NT2/D1 (cell line): ENCODE data around the gene ZNF346.
"Not testable (repeated sequence)": the region's sequence is repeated elsewhere in the genome, so short reads cannot be mapped to it uniquely, and the experiment has no call there.

Source experiments
- DNase-seq: peaks from one replicate; pipeline ENCODE4 v3.0.0-alpha.2; 2011; ENCODE audit warnings: low read depth, low spot score
- H3K27me3 ChIP-seq: 2 replicates; pipeline ENCODE4 v1.6.0; 2011; ENCODE audit warnings: mild to moderate bottlenecking; ENCODE audit not compliant: insufficient read length, insufficient read depth
- H3K36me3 ChIP-seq: 2 replicates; pipeline ENCODE4 v1.6.1; 2011; ENCODE audit warnings: mild to moderate bottlenecking, low read length, mixed read lengths; ENCODE audit not compliant: insufficient read depth, insufficient read length
- H3K4me1 ChIP-seq: 2 replicates; pipeline ENCODE4 v1.5.1; 2011; ENCODE audit not compliant: insufficient read depth, insufficient read length
- H3K4me3 ChIP-seq: 2 replicates; pipeline ENCODE4 v1.5.1; 2011; ENCODE audit warnings: low read depth; ENCODE audit not compliant: insufficient read length
- H3K9ac ChIP-seq: 2 replicates; pipeline ENCODE4 v1.6.0; 2011; ENCODE audit warnings: low read depth; ENCODE audit not compliant: insufficient read length
- H3K9me3 ChIP-seq: 2 replicates; pipeline ENCODE4 v1.5.1; 2011; ENCODE audit warnings: mild to moderate bottlenecking, low read length; ENCODE audit not compliant: insufficient read depth
- SUZ12 ChIP-seq: IDR thresholded peaks from 2 replicates; pipeline ENCODE4 v1.6.1; 2011; ENCODE audit not compliant: insufficient read length, insufficient read depth; ENCODE audit errors: extremely low read depth
- YY1 ChIP-seq: IDR thresholded peaks from 2 replicates; pipeline ENCODE4 v1.6.1; 2011; ENCODE audit not compliant: insufficient read length, insufficient read depth
- ZNF274 ChIP-seq: IDR thresholded peaks from 2 replicates; pipeline ENCODE4 v1.6.1; 2011; ENCODE audit warnings: mild to moderate bottlenecking, low read depth, low read length

The ZNF346 gene

GRCh38 chr5:177045631-177046030, 23.1 kb downstream of the ZNF346 start:
- no peaks in the 10 kb centered on the region for H3K9me3 ChIP-seq
- no peak overlapping the region for H3K9ac ChIP-seq
- no peaks in the 10 kb centered on the region for H3K27me3 ChIP-seq
- H3K4me3 ChIP-seq: no peak overlapping the region
- TF ChIP-seq YY1 (no peak), ZNF274 (no peak), SUZ12 (no peak)
- DNase-seq: no peak
- H3K36me3 ChIP-seq: peaks cover 54% of the 10 kb centered on the region
- H3K4me1 ChIP-seq: no peaks in the 10 kb centered on the region

GRCh38 chr5:177048531-177048930, 26.0 kb downstream of the ZNF346 start:
- not testable (repeated sequence) for H3K9ac ChIP-seq, H3K4me1 ChIP-seq, H3K27me3 ChIP-seq, H3K9me3 ChIP-seq, H3K4me3 ChIP-seq, DNase-seq
- peaks cover 46% of the 10 kb centered on the region for H3K36me3 ChIP-seq

DNA sequence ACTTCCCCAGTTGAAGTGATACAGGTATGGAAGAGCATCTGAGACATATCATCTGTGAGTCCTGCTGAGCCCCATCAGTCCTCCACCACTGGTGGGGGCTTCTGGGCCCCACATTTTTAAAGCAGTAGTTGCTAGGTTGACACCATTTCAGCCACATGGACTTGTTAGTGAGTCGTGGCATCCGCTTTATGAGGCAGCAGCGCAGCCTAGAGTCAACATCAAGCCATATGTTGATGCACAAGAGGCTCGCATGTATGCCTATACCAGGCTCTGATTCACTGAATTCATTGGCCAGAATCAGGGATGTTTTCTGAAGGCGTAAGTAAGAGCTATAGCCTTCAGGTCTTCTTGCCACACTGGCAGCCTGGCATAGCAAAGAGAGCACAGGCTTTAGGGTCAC, 26.8 kb downstream of the ZNF346 start:
- H3K36me3 ChIP-seq: peaks cover 43% of the 10 kb centered on the region

DNA sequence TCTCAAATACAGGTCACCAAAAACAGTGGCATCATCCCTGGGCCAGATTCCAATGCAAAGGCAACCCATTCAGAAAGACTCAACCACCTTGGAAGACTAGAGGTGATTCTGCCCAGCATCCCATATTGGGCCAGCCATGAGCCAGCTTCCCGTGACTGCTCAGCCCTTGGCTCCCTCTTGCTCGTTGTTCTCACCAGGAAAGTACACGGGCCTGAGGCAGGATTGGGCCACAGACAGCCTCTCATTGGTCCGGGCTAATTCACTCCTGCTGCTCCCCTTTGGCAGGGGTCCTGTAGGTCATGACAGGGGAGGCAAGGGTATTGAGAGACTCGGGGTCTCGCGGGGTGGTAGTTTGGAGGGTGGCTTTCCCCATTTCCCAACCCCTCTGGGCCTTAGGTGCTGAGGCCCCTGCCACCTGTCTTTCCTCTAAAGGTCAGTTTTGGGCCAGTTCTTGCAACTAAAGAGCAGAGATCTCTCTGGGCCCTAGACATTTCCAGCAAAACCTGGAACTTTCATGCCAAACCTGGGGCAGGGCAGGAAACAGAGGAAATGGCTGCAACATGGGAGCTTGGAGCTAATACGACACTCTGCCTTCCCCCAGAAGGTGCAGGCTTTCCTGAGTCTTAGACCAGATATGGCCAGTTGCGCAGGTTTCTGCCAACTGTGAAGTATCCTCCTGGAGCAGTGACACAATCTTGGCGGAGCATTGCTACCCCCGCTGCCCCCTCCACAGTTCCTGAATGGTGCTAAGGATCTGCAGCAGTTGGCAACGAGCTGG, 42.2 kb downstream of the ZNF346 start:
- Histone ChIP-seq H3K9me3 (no peaks in the 10 kb centered on the region), H3K27me3 (no peaks in the 10 kb centered on the region), H3K9ac (no peak overlapping the region), H3K36me3 (peaks cover 45% of the 10 kb centered on the region), H3K4me3 (no peak overlapping the region), H3K4me1 (peaks cover 2% of the 10 kb centered on the region)
- TF ChIP-seq SUZ12 (no peak), YY1 (no peak), ZNF274 (no peak)
- DNase-seq: no peak

More for the DNA sequence above, 26.8 kb downstream of the ZNF346 start:
- Histone ChIP-seq H3K9ac (no peak overlapping the region), H3K4me1 (no peaks in the 10 kb centered on the region), H3K4me3 (no peak overlapping the region), H3K27me3 (no peaks in the 10 kb centered on the region), H3K9me3 (no peaks in the 10 kb centered on the region)
- no peak for DNase-seq
- no peak for TF ChIP-seq ZNF274

GRCh38 chr5:177065491-177065890, 43.0 kb downstream of the ZNF346 start:
- Histone ChIP-seq H3K36me3 (peaks cover 42% of the 10 kb centered on the region), H3K9me3 (no peaks in the 10 kb centered on the region), H3K4me3 (no peak overlapping the region), H3K27me3 (no peaks in the 10 kb centered on the region), H3K9ac (no peak overlapping the region), H3K4me1 (peaks cover 2% of the 10 kb centered on the region)
- TF ChIP-seq SUZ12 (no peak), ZNF274 (no peak), YY1 (no peak)
- no peak for DNase-seq

DNA sequence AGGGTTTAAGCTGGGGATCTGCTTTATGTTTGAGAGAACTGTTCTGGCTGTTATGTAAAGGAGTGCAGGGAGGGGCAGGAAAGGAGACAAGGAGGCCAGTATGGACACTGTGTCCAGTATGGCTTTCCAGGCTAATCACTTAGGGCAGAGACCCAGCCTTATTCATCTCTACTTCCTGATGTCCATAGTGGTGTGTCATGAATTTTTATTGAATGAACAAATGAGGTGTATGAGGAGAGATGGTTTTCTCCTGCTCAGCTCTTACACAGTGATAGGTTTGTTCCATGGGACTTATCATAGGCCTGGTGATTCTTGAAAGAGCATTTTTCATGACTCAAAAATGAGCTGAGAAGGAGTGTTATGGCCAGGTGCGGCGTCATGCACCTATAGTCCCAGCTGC, 43.7 kb downstream of the ZNF346 start:
- Histone ChIP-seq H3K4me1 (peaks cover 2% of the 10 kb centered on the region), H3K4me3 (no peak overlapping the region)

DNA sequence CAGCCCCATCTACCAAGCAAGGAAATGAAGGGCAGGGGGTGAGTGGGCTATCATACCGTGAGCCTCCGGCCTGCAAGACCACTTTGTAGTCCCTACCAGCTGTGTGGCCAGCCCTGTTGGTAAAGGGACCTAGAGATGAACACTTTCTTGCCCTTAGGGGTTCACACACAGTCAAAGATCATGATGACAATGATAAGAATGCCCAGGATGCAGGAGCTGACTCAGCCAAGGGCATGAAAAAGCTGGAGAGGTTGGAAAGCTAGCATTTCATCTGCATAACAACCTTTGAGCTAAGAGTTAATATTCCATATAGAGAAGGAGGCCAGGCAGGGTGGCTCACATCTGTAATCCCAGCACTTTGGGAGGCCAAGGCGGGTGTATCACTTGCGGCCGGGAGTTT, 45.0 kb downstream of the ZNF346 start:
- Histone ChIP-seq H3K9me3 (no peaks in the 10 kb centered on the region), H3K4me3 (no peak overlapping the region), H3K9ac (no peak overlapping the region), H3K36me3 (peaks cover 31% of the 10 kb centered on the region), H3K27me3 (no peaks in the 10 kb centered on the region), H3K4me1 (peaks cover 2% of the 10 kb centered on the region)
- DNase-seq: no peak
- TF ChIP-seq ZNF274 (no peak), SUZ12 (no peak), YY1 (no peak)

More for the DNA sequence above, 43.7 kb downstream of the ZNF346 start:
- TF ChIP-seq ZNF274: no peak
- no peak for TF ChIP-seq SUZ12
- no peak for TF ChIP-seq YY1
- Histone ChIP-seq H3K27me3 (no peaks in the 10 kb centered on the region), H3K36me3 (peaks cover 42% of the 10 kb centered on the region), H3K9me3 (no peaks in the 10 kb centered on the region), H3K9ac (no peak overlapping the region)
- DNase-seq: no peak
